AG04449 (cell line): ENCODE data around the gene GOLGA3.
"Not testable (repeated sequence)": the region's sequence is repeated elsewhere in the genome, so short reads cannot be mapped to it uniquely, and the experiment has no call there.

ENCODE experiments used
- CTCF ChIA-PET: fragments of 350-600 bp; formaldehyde crosslinking; extraction: SDS; loops from one replicate; lab custom pipeline; 2021; ENCODE audit warnings: antibody characterized with exemption; lab: Yijun Ruan, JAX
- POLR2A ChIA-PET: fragments of 400-600, 350-600 bp; formaldehyde crosslinking; extraction: SDS; loops from one replicate; lab custom pipeline; 2020; ENCODE audit warnings: antibody characterized with exemption, inconsistent platforms; lab: Yijun Ruan, JAX
- DNase-seq: peaks from one replicate; pipeline ENCODE4 v3.0.0-alpha.2; 2010; ENCODE audit warnings: low read depth, low spot score
- H3K4me3 ChIP-seq: 2 replicates; pipeline ENCODE4 v1.5.1; 2011; ENCODE audit warnings: low read depth, mild to moderate bottlenecking, control low read depth, low read length
- CTCF ChIP-seq: IDR thresholded peaks from one replicate; pipeline ENCODE4 v1.5.1; 2011; ENCODE audit warnings: mild to moderate bottlenecking, moderate library complexity, low read length, control low read depth, inconsistent platforms; ENCODE audit not compliant: insufficient read depth; ENCODE audit errors: missing control alignments

The GOLGA3 gene

DNA sequence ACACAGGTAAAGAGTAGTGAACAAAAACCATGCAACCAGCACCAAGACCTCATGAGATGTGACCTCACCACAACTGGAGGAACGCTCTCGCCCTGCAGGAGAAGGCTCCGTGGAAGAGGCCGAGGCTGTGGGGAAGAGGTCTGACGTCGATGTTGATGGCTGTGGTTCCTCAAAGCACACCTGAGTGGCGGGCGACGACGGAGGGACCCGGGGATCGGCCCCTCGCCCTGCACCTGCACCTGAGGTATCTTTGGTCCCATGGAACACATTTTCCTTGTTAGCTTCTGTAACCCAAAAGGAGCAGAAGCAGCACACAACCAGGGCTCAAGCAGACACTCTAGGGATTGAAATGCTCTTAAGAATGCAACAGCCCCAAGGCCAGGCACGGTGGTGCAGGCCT lies 40.9 kb upstream of the GOLGA3 start:
- ChIA-PET CTCF (no interaction called here), POLR2A (no interaction called here)
- H3K4me3 ChIP-seq: no peak overlapping the region
- no peak for TF ChIP-seq CTCF
- DNase-seq: no peak

DNA sequence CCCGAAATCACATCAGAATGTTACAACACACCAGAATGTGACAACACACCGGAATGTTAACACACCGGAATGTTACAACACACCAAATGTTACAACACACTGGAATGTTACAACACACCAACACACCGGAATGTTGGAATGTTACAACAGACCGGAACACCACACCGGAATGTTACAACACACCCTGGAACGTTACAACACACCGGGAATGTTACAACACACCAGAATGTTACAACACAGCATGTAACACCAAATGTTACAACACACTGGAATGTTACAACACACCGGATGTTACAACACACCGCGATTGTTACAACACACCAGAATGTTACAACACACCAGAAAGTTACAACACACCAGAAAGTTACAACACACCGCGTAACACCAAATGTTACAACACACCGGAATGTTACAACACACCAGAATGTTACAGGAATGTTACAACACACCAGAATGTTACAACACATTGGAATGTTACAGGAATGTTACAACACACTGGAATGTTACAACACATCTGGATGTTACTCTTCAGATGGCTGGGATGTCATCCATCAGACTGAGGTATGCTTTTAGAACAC lies 37.7 kb upstream of the GOLGA3 start:
- ChIA-PET CTCF (no interaction called here), POLR2A (no interaction called here)
- H3K4me3 ChIP-seq: no peak overlapping the region
- TF ChIP-seq CTCF: no peak
- peak; percentile 28 for DNase-seq

- CTCF ChIA-PET: no interaction called here
- no peak for DNase-seq
- no peak for TF ChIP-seq CTCF
- no peak overlapping the region for H3K4me3 ChIP-seq
- POLR2A ChIA-PET: no interaction called here
Measured at GRCh38 chr12:132861558-132861957, 32.9 kb upstream of the GOLGA3 start.

DNA sequence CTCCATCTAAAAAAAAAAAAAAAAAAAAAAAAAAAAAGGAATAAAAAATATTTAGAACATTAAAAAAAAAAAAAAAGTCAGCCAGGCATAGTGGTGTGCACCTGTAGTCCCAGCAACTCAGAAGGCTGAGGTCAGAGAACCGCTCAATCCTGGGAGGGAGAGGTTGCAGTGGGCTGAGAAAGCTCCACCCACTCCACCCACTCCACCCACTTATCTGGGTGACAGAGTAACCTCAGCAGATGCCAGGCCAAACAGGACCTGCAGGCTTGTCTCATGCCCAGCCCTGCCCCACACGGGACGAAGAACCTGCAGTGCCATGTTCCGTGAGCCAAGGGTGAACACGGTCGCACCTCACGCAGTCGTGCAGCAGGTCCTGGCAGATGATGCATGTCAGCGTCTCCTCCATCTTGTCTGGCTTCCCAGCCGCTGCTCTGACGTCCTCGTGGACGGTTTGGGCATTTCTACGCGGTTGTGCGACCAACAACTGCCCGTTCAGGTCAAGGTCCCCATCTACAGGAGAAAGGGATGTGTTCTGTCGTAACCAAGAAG lies 30.1 kb upstream of the GOLGA3 start:
- TF ChIP-seq CTCF: no peak
- DNase-seq: no peak
- H3K4me3 ChIP-seq: no peak overlapping the region
- ChIA-PET POLR2A (no interaction called here), CTCF (no interaction called here)

GRCh38 chr12:132857019-132857418 lies 28.4 kb upstream of the GOLGA3 start:
- POLR2A ChIA-PET, CTCF ChIA-PET, DNase-seq, H3K4me3 ChIP-seq: not testable (repeated sequence)

DNA sequence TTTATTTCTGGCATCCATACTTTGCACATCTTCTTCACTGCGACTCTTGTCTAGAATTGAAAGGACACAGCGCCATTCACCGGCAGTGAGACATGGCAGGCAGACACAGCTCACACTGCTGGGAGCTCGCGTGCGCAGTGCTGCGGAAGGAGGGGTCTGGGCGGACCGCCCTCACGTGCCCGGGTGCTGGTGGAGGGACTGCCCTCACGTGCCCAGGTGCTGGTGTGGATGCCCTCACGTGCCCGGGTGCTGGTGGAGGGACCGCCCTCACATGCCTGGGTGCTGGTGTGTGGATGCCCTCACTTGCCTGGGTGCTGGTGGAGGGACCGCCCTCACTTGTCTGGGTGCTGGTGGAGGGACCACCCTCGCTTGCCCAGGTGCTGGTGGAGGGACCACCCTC lies 27.9 kb upstream of the GOLGA3 start:
- no peak for TF ChIP-seq CTCF
- ChIA-PET CTCF (no interaction called here), POLR2A (no interaction called here)
- DNase-seq: no peak
- H3K4me3 ChIP-seq: no peak overlapping the region

GRCh38 chr12:132855211-132855610 lies 26.5 kb upstream of the GOLGA3 start:
- DNase-seq, H3K4me3 ChIP-seq, POLR2A ChIA-PET, CTCF ChIA-PET: not testable (repeated sequence)
